Smooth muscle cell (in vitro differentiated cells): ENCODE results near the gene SMIM35. TPM values are rescaled to one million over a fixed set of nuclear protein-coding genes. Genes with fewer than 3 reads are reported as not detected.

Experiments used
- DNase-seq: peaks from one replicate; lab custom pipeline; 2025; ENCODE audit not compliant: unreplicated experiment; lab: John Stamatoyannopoulos, UW
- H2AFZ ChIP-seq: fragments of 200-600 bp; sonication (generic); 2 replicates; pipeline ENCODE4 v1.6.0; 2016; ENCODE audit warnings: antibody characterized with exemption, low read depth, mild to moderate bottlenecking
- H3F3A ChIP-seq: fragments of 200-600 bp; sonication (generic); 2 replicates; pipeline ENCODE4 v1.6.0; 2017; ENCODE audit warnings: antibody characterized with exemption, low read depth
- H3K27ac ChIP-seq: fragments of 200-600 bp; sonication (generic); 2 replicates; pipeline ENCODE4 v1.5.1; 2016; ENCODE audit warnings: low read depth, mild to moderate bottlenecking
- H3K27me3 ChIP-seq: fragments of 200-600 bp; sonication (generic); 2 replicates; pipeline ENCODE4 v1.6.1; 2016; ENCODE audit warnings: low read depth, mild to moderate bottlenecking
- H3K36me3 ChIP-seq: fragments of 200-600 bp; sonication (generic); 2 replicates; pipeline ENCODE4 v1.5.1; 2016; ENCODE audit warnings: low read depth
- H3K4me1 ChIP-seq: fragments of 200-600 bp; sonication (generic); 2 replicates; pipeline ENCODE4 v1.5.1; 2016; ENCODE audit warnings: low read depth
- H3K4me2 ChIP-seq: fragments of 200-600 bp; sonication (generic); 2 replicates; pipeline ENCODE4 v1.6.0; 2016; ENCODE audit warnings: mild to moderate bottlenecking
- H3K4me3 ChIP-seq: fragments of 200-600 bp; sonication (generic); 2 replicates; pipeline ENCODE4 v1.5.1; 2016; ENCODE audit warnings: mild to moderate bottlenecking
- H3K79me2 ChIP-seq: fragments of 200-600 bp; sonication (generic); 2 replicates; pipeline ENCODE4 v1.6.0; 2016; ENCODE audit warnings: low read depth, mild to moderate bottlenecking
- H3K9ac ChIP-seq: fragments of 200-600 bp; sonication (generic); 2 replicates; pipeline ENCODE4 v1.6.0; 2016; ENCODE audit warnings: low read depth
- H3K9me3 ChIP-seq: fragments of 200-600 bp; sonication (generic); replicated peaks from 2 replicates; pipeline ENCODE4 v1.5.1; 2016; ENCODE audit warnings: low read depth
- H4K20me1 ChIP-seq: fragments of 200-600 bp; sonication (generic); 2 replicates; pipeline ENCODE4 v1.6.0; 2016; ENCODE audit warnings: low read depth
- WGBS: methylation state at CpG from one replicate; pipeline ENCODE4 v1.1.7; 2016; ENCODE audit warnings: low lambda C conversion rate; 5-methylcytosine and 5-hydroxymethylcytosine counted together
- polyA plus RNA-seq: library from polyadenylated mRNA; unstranded; fragments of >200 nt; fragmentation: Nextera tagmentation; extraction: Ambion mirVana; gene quantifications from 2 replicates; pipeline ENCODE4 v1.2.1, GENCODE V29; 2016
- total RNA-seq: library from RNA; depleted of rRNA; stranded (reverse); fragments of >200 nt; gene quantifications from 2 replicates; pipeline ENCODE4 v1.2.3, GENCODE V29; 2014
- TF ChIP-seq, protein P1 (sequence below): fragments of 200-600 bp; sonication (generic); IDR thresholded peaks from 2 replicates; pipeline ENCODE4 v1.5.1; 2017; ENCODE audit warnings: borderline replicate concordance, mild to moderate bottlenecking, antibody characterized with exemption; ENCODE audit not compliant: insufficient read depth, poor library complexity, severe bottlenecking

Gene SMIM35
- total and polyA plus RNA-seq, 2 experiments from 2014 or later: not detected

DNA sequence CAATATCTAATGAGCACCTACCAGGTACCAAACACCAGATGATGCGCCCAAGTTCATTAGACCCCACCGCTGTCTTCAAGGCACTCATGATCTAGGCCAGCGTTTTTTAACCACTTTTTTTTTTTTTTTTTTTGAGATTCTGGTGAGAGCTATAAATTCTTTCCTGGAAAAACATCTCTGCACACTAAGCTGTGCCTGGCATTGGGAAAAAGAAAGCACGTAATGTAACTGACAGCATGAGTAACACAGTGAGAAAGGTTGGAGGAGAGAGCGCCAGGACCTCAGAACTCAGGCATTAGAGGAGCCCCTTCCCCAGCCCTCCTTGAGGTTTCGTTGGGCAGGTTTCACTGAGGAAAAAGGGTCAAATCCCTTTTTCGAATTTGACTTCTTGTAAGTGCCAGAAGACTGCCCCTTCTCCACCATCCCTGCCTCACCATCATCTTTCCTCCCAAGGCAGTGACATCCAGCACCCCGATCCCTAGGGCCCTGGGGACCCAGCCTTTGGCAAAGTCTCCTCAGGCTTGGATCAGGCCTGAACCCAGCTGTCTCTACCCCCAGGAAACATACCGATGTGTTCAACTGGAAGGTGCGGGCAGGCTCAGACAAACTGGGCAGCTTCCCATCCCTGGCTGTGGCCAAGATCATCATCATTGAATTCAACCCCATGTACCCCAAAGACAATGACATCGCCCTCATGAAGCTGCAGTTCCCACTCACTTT lies 26.1 kb upstream of the SMIM35 start:
- Histone ChIP-seq H3K4me2 (no peak overlapping the region), H2AFZ (no peak overlapping the region), H3K36me3 (no peaks in the 10 kb centered on the region), H3K4me1 (no peaks in the 10 kb centered on the region), H3K27me3 (peaks cover under 1% of the 10 kb centered on the region), H3F3A (no peaks in the 10 kb centered on the region), H3K9me3 (no peaks in the 10 kb centered on the region), H4K20me1 (no peaks in the 10 kb centered on the region), H3K4me3 (no peak overlapping the region), H3K27ac (no peak overlapping the region), H3K79me2 (no peaks in the 10 kb centered on the region), H3K9ac (no peak overlapping the region)
- DNase-seq: no peak
- TF ChIP-seq, protein P1, sequence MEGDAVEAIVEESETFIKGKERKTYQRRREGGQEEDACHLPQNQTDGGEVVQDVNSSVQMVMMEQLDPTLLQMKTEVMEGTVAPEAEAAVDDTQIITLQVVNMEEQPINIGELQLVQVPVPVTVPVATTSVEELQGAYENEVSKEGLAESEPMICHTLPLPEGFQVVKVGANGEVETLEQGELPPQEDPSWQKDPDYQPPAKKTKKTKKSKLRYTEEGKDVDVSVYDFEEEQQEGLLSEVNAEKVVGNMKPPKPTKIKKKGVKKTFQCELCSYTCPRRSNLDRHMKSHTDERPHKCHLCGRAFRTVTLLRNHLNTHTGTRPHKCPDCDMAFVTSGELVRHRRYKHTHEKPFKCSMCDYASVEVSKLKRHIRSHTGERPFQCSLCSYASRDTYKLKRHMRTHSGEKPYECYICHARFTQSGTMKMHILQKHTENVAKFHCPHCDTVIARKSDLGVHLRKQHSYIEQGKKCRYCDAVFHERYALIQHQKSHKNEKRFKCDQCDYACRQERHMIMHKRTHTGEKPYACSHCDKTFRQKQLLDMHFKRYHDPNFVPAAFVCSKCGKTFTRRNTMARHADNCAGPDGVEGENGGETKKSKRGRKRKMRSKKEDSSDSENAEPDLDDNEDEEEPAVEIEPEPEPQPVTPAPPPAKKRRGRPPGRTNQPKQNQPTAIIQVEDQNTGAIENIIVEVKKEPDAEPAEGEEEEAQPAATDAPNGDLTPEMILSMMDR: no peak
- WGBS: 95% methylated on average over 11 of the region's 11 CpGs

DNA sequence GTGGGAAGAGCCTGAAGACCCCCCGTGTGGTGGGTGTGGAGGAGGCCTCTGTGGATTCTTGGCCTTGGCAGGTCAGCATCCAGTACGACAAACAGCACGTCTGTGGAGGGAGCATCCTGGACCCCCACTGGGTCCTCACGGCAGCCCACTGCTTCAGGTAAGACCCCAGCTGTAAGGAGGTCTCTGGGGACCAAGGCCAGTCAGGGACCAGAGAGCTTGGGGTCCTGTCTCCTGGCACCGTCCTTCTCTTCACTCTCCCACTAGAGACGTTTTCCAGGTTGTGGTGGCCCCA lies 24.9 kb upstream of the SMIM35 start:
- TF ChIP-seq, protein P1: no peak
- H2AFZ ChIP-seq: no peak overlapping the region
- no peak for DNase-seq
- no peaks in the 10 kb centered on the region for H3K36me3 ChIP-seq
- H3K4me2 ChIP-seq: no peak overlapping the region
- no peaks in the 10 kb centered on the region for H3K27me3 ChIP-seq
- H3K4me1 ChIP-seq: no peaks in the 10 kb centered on the region
- no peaks in the 10 kb centered on the region for H3K79me2 ChIP-seq
- H3F3A ChIP-seq: no peaks in the 10 kb centered on the region
- H4K20me1 ChIP-seq: no peaks in the 10 kb centered on the region
- no peak overlapping the region for H3K27ac ChIP-seq
- no peak overlapping the region for H3K4me3 ChIP-seq
- 89% methylated on average over 6 of the region's 6 CpGs for WGBS
- H3K9ac ChIP-seq: no peak overlapping the region
- no peaks in the 10 kb centered on the region for H3K9me3 ChIP-seq

DNA sequence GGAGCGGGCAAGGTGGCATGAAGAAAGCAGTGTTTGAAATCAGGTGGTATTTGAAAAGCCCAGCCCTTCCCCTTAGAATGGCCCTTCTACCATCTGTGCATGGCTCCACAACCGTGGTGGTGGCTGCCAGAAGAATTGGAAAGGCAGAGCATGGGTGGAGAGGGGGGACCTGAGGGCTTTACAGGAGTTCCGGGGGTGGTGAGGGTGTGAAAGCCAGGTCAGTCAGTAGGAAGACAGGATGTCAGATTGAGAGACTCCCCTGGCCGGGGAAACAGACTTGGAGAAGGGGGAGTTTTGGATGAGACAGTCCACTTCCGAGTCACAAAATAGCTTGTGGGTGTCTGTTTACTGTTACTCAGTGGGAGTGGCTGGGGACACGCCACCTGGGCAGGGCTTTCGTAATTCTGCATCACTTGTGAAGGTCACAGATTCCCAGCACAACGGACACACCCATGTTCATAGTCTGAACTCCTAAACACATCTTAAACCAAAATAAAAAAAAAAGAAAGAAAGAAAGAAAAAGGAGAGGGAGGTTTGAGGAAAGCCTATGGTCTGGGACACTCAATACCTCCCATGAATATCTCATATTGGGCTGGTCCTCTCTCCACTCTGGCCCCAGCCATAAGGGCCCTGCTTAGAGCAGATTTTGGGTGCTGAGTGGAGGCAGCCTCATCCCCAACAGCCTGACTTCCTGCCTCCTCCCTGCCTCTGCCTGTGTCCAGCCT lies 24.4 kb upstream of the SMIM35 start:
- H3K4me2 ChIP-seq: no peak overlapping the region

More for the DNA sequence above, 24.4 kb upstream of the SMIM35 start:
- Histone ChIP-seq H3K4me3 (no peak overlapping the region), H3K27ac (no peak overlapping the region), H4K20me1 (no peaks in the 10 kb centered on the region), H3K9me3 (no peaks in the 10 kb centered on the region), H3K9ac (no peak overlapping the region), H3K36me3 (no peaks in the 10 kb centered on the region), H3K4me1 (no peaks in the 10 kb centered on the region), H2AFZ (no peak overlapping the region), H3K27me3 (no peaks in the 10 kb centered on the region), H3K79me2 (no peaks in the 10 kb centered on the region), H3F3A (no peaks in the 10 kb centered on the region)
- WGBS: 78% methylated on average over 8 of the region's 8 CpGs
- no peak for DNase-seq
- TF ChIP-seq, protein P1: no peak
